PC-9 (cell line): ENCODE data around the gene CCDC201.

Experiments
- EZH2 ChIP-seq: fragments of 200-600 bp; sonication (generic); IDR thresholded peaks from 2 replicates; pipeline ENCODE4 v1.8.0; 2017; ENCODE audit warnings: antibody characterized with exemption, low read depth
- TF ChIP-seq, protein P1 (sequence below): fragments of 200-600 bp; sonication (generic); conservative IDR thresholded peaks from 2 replicates; pipeline ENCODE4 v1.6.1; 2017; ENCODE audit warnings: mixed run types, antibody characterized with exemption, mild to moderate bottlenecking, moderate library complexity

DNA sequence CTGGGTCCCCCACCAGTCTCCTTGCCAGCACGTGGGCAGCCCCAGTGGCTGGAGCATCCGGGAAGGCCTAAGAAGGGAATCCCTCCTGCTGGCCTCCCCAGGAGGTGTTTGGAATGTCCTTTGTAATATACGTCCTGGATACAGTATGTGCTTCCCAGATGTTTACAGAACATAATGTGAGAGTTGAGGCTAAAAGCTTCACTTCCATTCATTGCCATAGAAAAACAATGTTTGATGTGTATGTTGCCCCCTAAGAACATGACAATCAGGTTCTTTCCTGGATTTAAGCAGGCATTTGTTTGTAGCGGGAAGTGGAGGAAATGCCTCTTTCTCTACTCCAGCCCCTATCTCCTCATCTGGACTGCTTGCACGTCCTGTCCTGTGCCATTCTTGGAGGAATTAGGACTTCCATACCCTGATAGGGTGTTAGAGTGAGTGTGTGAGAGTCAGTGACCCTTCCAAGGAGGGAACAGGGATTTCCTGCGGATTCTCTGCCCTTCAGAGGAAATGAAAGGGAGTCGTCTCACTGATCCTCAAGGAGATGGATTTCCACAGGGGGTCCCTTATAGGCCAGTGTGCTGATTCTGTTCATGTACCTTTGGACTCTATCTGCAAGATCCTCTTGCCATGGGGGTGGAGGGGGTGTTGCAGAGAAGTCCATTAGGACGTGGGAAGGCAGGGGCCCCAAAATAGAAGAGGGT, 16.6 kb upstream of the CCDC201 start:
- TF ChIP-seq, protein P1, sequence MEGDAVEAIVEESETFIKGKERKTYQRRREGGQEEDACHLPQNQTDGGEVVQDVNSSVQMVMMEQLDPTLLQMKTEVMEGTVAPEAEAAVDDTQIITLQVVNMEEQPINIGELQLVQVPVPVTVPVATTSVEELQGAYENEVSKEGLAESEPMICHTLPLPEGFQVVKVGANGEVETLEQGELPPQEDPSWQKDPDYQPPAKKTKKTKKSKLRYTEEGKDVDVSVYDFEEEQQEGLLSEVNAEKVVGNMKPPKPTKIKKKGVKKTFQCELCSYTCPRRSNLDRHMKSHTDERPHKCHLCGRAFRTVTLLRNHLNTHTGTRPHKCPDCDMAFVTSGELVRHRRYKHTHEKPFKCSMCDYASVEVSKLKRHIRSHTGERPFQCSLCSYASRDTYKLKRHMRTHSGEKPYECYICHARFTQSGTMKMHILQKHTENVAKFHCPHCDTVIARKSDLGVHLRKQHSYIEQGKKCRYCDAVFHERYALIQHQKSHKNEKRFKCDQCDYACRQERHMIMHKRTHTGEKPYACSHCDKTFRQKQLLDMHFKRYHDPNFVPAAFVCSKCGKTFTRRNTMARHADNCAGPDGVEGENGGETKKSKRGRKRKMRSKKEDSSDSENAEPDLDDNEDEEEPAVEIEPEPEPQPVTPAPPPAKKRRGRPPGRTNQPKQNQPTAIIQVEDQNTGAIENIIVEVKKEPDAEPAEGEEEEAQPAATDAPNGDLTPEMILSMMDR, result no peak
- no peak for TF ChIP-seq EZH2
